Endometrium (tissue), 2 donors: ENCODE measurements around the gene SPON2.

Experiments
- FAIRE-seq: peaks from 2 replicates; lab custom pipeline; 2012; peaks lifted over from hg19 to GRCh38; lab: Jason Lieb, UNC
- donor health status: control.
- donor health status: control.

The SPON2 gene

DNA sequence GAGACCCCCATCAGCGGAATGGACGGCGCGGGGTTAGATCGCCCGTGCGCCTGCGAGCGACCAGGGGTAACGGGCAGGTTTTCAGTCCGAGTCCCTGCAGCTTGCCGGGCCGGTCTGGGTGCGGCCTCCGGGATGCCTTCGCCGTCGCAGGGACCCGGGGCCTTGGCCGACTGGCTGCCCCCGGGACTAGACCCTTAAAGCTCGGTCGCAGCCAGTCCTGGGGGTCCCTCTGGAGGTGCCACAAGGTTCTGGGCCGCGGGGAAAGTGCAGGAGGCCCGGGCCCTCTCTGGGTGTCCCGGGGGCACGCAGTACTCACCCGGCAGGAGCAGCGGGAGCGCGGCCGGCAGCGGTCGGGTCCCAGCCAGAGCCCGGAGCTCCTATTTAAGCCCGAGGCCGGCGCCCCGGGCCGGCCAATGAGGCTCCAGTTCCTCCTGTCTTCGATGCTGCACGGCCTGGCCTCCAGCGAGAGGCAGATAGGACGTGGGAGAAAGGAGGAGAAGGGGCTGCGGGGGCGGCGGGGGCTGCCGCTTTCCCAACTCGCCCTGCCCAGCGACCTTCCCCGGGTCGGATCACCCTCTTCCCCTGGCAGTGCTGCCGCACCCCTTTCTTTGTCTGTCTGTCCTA lies at the start of gene SPON2:
SPON2 (minus strand) TSS at position 356 of the 624 bp plus-strand sequence.
- no peak for FAIRE-seq

DNA sequence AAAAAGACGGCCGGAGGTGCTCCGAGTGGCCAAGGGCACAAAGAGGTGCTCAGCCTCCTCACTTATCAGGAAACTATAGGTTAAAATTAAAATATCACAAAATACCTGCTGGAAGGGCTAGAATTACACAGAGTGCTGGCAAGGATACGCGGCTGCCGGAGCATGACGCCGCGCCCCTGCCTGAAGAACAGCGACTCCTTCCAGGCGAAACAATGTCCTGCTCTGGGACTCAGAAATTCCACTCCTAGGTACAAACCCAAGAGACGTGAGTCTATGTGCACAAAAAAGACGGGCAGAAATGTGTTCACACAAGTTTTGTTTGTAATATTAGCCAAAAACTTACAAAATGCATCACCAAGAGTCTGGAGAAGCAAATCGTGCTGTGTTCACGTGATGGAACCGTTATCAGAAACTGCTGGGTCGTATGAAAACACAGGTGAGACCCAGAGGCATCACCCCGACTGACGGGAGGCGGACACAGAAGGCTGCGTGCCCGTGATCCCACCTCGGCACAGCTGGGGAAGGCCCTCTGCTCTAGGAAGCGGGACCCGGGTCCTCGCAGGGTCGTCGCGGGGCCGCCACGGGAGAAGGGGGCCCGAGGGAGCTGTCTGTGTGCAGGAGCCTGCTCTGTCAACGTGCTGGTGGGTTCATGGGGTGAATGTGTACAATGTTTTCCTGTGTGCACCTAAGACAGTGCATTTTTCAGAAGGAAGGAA lies 48.9 kb upstream of the SPON2 start:
- no peak for FAIRE-seq

DNA sequence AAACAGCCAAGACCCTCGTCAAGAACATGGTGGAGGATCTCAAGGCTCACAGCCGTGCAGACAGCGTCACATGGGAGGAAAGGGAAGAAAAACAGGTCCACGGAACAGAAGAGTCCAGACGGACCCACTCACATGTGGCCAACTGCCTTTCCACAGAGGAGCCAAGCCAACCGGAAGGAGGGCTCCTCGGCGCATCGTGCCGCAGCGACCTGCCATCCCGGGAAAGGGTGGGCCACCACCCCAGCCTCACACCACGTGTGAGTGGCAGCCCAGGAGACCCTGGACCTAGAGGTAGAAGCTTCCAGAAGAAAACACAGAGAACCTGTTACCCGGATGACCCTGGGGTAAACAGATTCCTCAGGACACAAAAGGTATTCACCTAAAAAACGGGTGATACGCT lies 48.2 kb upstream of the SPON2 start:
- no peak for FAIRE-seq

DNA sequence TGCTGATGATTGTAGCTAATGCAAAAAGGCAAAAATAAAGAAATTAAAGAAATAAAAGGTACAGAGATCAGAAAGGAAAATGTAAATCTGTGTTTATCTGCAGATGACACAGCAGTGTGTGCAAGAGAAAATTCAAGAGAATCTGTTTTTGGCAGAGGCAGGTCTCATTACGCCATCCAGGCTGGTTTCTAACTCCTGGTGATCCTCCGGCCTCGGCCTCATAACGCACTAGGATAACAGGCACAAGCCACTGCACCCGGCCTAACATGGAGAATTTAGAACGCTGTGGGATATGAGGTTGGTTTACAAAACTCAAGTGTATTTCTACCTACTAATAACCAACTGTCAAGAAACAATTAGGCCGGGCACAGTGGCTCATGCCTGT lies 47.2 kb upstream of the SPON2 start:
- no peak for FAIRE-seq

DNA sequence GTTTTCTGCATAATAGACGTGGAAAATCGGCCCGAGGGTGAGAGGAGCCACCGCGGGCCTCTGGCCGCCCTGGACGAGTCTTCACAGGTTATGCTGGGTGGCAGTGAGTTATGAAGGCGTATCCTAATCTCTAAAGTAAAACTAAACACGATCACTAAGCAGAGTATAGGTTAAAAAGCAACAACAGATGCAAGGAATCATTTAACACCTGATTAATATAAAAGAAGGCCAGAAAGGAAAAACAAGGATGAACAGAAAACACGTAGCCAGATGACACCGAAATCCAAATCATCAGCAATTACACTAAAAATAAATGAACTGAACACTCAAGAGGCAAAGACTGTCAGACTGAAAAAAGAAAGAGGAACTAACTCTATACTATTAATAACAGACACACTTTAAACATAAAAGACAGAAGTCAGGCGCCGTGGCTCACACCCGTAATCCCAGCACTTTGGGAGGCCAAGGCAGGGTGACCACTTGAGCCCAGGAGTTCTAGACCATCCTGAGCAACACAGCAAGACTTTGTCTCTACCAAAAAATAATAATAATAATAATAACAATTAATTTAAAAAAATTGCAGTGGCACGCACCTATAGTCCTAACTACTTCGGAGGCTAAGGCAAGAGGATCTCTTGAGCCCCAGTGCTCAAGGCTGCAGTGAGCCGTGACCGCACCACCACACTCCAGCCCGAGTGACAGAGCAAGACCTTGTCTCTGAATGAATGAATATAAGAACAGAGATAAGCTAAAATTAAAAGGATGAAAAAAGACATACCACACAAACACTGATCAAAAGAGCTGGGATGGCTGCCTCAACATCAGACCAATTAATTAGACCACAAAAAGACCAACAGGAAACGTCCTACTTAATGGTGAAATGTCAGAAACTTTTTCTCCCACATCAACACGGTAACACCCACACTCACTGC lies 46.5 kb upstream of the SPON2 start:
- no peak for FAIRE-seq

GRCh38 chr4:1217366-1217765 lies 45.0 kb upstream of the SPON2 start:
- FAIRE-seq: no peak

DNA sequence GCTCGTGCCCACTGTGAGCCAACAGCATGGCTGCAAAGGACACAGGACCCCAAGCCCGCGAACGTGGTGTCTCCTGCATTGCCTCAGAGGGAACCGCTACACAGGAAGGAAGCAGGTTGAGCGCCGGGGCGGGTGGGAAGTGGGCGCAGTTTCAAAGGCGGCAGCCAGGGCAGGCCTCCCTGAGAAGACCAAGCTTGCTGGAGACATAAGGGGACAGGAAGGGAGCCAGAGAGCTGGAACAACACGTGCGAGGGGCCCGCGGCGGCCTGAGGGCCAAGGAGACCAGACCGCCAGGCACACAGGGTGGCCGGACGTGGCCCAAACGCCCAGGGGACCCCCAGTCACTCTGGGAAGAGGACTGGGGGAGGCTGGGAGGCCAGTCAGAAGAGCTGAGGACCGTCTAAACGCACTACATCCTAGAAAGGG lies 44.5 kb upstream of the SPON2 start:
- no peak for FAIRE-seq

- FAIRE-seq: no peak
These were observed 43.8 kb upstream of the SPON2 start for GRCh38 chr4:1216076-1216614.

DNA sequence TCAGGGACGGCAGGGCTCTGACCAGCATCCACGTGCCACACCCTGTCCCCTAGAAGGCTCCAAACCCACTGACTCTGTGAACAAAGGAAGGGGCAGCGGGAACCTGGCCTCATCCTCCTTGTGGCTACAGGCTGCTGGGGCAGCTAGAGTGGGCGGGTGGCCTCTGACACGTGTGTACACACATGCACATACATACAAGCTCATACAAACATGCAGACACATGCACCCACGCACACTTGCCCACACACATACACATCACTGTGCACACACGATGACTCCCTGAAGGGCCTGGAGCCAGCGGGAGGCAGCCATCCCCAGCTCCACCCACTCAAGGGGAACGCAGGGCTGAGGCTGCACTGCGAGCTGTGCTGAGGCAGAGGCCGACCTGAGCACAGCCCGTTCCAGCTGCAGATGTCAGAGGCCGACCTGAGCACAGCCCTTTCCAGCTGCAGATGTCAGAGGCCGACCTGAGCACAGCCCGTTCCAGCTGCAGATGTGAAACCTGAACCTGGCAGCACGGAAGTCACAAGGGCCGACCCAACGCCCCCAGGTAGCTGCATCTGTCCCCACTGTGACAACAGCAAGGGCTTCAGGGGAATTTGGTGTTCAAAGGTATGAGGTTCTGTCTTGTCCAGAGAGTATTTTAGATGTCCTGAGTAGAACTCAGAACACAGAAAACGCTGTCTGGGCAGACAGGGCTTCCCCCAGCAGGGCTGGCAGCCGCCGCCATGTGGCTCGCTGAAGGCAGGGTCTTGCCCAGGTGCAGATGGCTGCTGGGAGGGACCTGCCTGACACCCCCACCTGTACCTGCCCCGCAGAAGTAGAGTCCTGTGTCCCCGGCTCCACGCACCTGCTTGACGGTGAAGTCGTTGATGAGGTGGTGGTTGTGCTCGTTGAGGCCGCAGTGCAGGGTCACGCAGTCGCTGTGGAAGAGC lies 43.0 kb upstream of the SPON2 start:
- no peak for FAIRE-seq

- FAIRE-seq: no peak
These were observed 42.0 kb upstream of the SPON2 start for GRCh38 chr4:1214101-1215095.

DNA sequence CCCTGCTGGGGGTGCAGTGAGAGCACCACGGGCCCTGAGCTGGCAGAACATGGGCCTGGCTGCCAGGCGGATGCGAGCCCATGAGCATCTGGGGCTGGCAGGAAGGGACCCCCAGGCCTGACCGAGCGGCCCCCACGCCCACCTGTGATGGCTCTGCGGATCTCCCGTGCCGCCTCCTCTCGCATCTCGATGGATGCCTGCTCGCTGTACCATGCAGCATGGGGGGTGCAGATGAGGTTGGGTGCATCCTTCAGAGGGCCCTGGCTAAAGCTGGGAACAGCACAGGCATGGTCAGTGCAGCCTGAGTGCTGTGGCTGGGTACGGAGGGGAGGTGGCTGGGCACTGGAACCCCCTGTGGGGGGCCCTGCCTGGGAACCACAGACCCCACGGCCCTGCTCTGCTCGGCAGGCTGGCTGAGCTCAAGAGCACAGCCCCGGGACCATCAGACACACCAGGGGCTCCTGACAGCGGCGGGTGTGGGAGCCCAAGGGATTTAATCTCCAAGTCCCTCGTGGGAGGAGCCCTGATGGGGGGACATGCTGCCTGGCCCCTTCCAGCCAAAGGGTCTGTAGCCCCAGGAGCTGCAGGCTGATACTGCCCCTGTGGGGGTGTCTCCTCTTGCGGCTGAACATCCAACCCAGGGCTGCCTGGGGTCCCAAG lies 41.1 kb upstream of the SPON2 start:
- no peak for FAIRE-seq

GRCh38 chr4:1212546-1213335 lies 40.4 kb upstream of the SPON2 start:
- FAIRE-seq: no peak

- peak; percentile 39 for FAIRE-seq
These were observed 39.6 kb upstream of the SPON2 start for GRCh38 chr4:1211891-1212545.

- no peak for FAIRE-seq
These were observed 39.0 kb upstream of the SPON2 start for GRCh38 chr4:1211371-1211770.

DNA sequence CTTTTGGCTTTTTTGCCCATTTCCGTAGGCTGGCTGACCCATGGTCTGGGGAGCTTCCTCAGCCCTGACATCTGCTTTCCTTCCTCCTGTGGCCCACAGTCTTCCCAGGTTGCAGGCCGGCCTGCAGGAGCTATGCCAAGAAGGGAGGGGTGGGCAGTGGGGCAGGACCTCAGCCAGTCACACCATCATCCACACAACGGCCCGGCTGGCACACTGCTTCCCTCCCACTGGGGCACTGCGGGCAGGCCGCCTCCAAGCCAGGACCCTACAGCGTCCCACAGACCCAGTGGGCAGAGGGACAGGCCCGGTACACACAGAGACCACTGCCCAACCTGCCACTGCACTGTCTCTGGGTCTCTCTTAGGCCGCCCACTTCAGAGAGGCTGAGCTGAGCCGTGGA lies 38.6 kb upstream of the SPON2 start:
- FAIRE-seq: no peak

- FAIRE-seq: no peak
These were observed 38.0 kb upstream of the SPON2 start for GRCh38 chr4:1210241-1210841.

DNA sequence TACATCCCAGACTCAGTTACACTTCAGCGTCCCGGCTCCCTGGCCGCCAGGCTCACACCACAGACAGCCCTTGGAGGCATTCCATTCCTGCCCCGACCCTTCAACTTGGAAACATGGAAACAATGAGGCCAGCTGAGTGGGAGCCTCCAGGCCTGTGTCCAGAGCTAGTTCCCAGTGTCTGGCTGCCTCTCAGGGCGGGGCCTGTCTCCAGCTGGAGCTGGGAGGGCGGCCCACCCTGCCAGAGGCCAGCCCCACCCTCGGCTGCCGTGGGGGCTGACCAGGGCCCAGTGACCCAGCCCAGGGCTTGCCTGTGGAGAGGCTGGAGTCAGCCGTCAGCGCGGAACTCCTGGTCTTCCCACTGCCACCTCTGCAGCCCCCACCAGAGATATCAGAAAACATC lies 37.4 kb upstream of the SPON2 start:
- FAIRE-seq: peak; percentile 80
